Lung (tissue), 12 donors: Measurements from ENCODE around the gene CTR9. TPM values are rescaled to one million over a fixed set of nuclear protein-coding genes. Genes with fewer than 3 reads are reported as not detected.

ENCODE experiments used
- ATAC-seq: fragments of 200-7000 bp; cut with Tn5 transposase; one replicate; pipeline ENCODE4 v1.9.1; 2020; ENCODE audit warnings: moderate number of reproducible peaks; ENCODE audit not compliant: insufficient read depth, low FRiP score
- DNase-seq, 3 donors: peaks; one replicate each; pipeline ENCODE4 v3.0.0-alpha.2; 2013 to 2017
- H3K27ac ChIP-seq, 2 donors: one replicate each; pipeline ENCODE4 v1.5.1; 2013; ENCODE audit warnings: mild to moderate bottlenecking in 2 of 2, moderate library complexity in 2 of 2, control low read depth in 1 of 2, inconsistent platforms in 1 of 2, low read depth in 1 of 2, low read length in 1 of 2
- H3K27me3 ChIP-seq, 3 donors: one replicate each; pipeline ENCODE4 v1.5.1; 2013; ENCODE audit warnings: low read length in 2 of 3; ENCODE audit not compliant: control insufficient read depth in 3 of 3, insufficient read depth in 3 of 3
- H3K36me3 ChIP-seq, 4 donors: one replicate each; pipeline ENCODE4 v1.5.1; 2013; ENCODE audit warnings: low read length in 4 of 4, mild to moderate bottlenecking in 1 of 4, moderate library complexity in 1 of 4; ENCODE audit not compliant: control insufficient read depth in 4 of 4, insufficient read depth in 4 of 4
- H3K4me1 ChIP-seq, 5 donors: one replicate each; pipeline ENCODE4 v1.5.1; 2013; ENCODE audit warnings: low read length in 5 of 5, mild to moderate bottlenecking in 2 of 5, moderate library complexity in 1 of 5; ENCODE audit not compliant: control insufficient read depth in 5 of 5, insufficient read depth in 5 of 5
- H3K4me3 ChIP-seq: one replicate; pipeline ENCODE4 v1.5.1; 2013; ENCODE audit warnings: mild to moderate bottlenecking, control low read depth, moderate library complexity
- H3K9ac ChIP-seq, 2 donors: one replicate each; pipeline ENCODE4 v1.5.1; 2013; ENCODE audit warnings: low read length in 2 of 2, control low read depth in 1 of 2; ENCODE audit not compliant: insufficient read depth in 1 of 2
- H3K9me3 ChIP-seq, 4 donors: one replicate each; pipeline ENCODE4 v1.5.1; 2013; ENCODE audit warnings: low read length in 3 of 4, mild to moderate bottlenecking in 1 of 4, moderate library complexity in 1 of 4; ENCODE audit not compliant: control insufficient read depth in 4 of 4, insufficient read depth in 3 of 4
- WGBS, 2 donors: extraction: QIAGEN DNeasy Blood & Tissue Kit; methylation state at CpG; one replicate each; pipeline ENCODE4 v1.1.7; 2013; 5-methylcytosine and 5-hydroxymethylcytosine counted together
- polyA plus RNA-seq, 2 donors: library from polyadenylated mRNA; stranded (reverse); fragments of 200-250 nt; gene quantifications; one replicate each; pipeline ENCODE4 v1.2.1, GENCODE V29; 2013
- total RNA-seq, 2 donors: library from RNA; depleted of rRNA in 1 of 2; stranded (reverse); fragments of >200 nt in 1 of 2; gene quantifications; one replicate each; pipeline ENCODE4 v1.2.1, GENCODE V29; 2014 to 2021
- TF ChIP-seq, protein P1 (sequence below): IDR thresholded peaks from 2 replicates; pipeline ENCODE4 v1.5.1; 2012; ENCODE audit warnings: mild to moderate bottlenecking; ENCODE audit errors: control extremely low read depth, extremely low read depth
- donor health status: control.
- donor health status: control.
- donor health status: Bipolar disorder and iron deficiency.
- donor health status: healthy.
- donor health status: DM: yes; HTN: yes; CAD: no.

Gene CTR9
- total and polyA plus RNA-seq, 4 donors = 13.2 to 40.0 (median 22.1) TPM

DNA sequence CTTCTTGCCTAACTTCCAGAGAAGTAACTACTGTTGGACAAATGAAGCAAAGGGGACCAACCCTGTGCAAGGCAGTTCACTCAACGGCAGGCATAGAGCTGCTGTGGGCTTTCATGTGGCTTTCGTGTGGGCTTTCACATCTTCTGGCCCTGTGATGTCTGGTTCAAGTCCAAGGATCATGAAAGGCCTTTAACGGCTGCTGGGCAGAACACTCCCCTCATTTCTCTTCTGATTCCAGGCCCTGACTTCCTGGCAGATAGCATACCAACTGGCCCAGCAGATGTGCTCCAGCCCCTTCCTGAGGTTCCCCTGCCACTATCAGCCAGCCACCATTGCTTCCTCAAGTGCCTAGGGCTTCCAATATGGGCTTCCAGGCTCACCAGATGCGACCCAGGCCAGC lies 28.7 kb upstream of the CTR9 start:
- 23 to 51% methylated on average over 4 of the region's 4 CpGs for WGBS, 2 donors
- no peaks in the 10 kb centered on the region for H3K27me3 ChIP-seq
- no peaks in the 10 kb centered on the region for H3K9me3 ChIP-seq
- DNase-seq = no peak
- H3K4me1 ChIP-seq = peaks cover 0 to 3% (median 0%) of the 10 kb centered on the region in 5 donors
- H3K27ac ChIP-seq = no peak overlapping the region
- TF ChIP-seq, protein P1, sequence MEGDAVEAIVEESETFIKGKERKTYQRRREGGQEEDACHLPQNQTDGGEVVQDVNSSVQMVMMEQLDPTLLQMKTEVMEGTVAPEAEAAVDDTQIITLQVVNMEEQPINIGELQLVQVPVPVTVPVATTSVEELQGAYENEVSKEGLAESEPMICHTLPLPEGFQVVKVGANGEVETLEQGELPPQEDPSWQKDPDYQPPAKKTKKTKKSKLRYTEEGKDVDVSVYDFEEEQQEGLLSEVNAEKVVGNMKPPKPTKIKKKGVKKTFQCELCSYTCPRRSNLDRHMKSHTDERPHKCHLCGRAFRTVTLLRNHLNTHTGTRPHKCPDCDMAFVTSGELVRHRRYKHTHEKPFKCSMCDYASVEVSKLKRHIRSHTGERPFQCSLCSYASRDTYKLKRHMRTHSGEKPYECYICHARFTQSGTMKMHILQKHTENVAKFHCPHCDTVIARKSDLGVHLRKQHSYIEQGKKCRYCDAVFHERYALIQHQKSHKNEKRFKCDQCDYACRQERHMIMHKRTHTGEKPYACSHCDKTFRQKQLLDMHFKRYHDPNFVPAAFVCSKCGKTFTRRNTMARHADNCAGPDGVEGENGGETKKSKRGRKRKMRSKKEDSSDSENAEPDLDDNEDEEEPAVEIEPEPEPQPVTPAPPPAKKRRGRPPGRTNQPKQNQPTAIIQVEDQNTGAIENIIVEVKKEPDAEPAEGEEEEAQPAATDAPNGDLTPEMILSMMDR = no peak
- no peaks in the 10 kb centered on the region for H3K36me3 ChIP-seq
- H3K4me3 ChIP-seq = no peak overlapping the region
- no peak overlapping the region for H3K9ac ChIP-seq
- ATAC-seq = no peak

DNA sequence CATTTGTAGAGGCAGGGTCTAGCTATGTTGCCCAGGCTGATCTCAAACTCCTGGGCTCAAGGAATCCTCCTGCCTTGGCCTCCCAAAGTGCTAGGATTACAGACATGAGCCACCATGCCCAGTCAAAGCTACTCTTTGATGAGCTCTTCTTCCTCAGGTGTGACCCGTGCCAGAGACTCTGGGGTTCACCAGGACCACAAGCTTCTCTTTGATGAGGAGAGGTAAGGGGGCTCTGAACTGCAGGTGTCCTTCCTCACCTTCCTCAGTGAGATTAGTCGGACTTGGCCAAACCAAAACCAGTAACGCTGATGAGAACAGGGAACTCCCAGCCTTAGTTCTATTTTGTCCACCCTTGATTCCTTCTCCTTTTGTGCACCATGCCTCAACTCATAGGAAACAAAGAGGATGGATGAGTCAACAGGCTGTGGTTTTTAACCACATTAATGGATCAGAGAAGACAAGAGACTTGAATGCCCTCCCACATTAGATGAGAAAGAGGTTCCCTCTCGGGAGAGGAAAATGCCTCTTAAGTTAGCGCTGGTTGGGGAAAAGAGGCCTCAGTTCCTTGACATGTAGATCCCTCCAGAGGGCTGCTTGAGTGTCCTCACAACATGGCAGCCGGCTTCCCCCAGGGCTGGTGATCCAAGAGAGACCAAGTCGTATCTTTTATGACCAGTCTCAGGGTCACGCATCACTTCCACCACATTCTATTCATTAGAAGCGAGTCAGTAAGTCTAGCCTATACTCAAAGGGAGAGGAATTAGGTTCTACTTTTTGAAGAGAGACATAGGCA lies 25.7 kb upstream of the CTR9 start:
- Histone ChIP-seq H3K9ac (no peak overlapping the region), H3K9me3 (no peaks in the 10 kb centered on the region), H3K4me3 (no peak overlapping the region), H3K27ac (no peak overlapping the region), H3K4me1 (peaks cover 0 to 17% (median 0%) of the 10 kb centered on the region in 5 donors), H3K36me3 (no peaks in the 10 kb centered on the region), H3K27me3 (no peaks in the 10 kb centered on the region)
- ATAC-seq = no peak
- 59 to 77% methylated on average over 9 of the region's 9 CpGs for WGBS, 2 donors
- no peak for DNase-seq
- TF ChIP-seq, protein P1 = no peak

DNA sequence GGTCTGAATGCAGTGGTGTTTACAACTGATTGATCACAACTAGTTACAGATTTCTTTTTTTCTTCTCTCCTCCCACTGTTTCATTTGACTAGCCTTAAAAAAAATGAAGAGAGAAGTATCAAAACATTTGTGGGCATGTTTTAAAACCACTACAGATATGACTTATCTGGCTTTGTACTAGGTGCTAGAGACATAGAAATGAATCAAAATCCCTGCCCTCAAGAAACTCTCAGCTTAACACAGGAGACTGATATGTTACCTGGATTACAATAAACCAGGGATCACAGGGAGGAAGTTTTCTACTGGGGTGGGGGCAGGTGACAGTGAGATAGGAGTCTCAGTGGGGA lies 25.2 kb upstream of the CTR9 start:
- Histone ChIP-seq H3K36me3 (no peaks in the 10 kb centered on the region), H3K4me1 (peaks cover 0 to 17% (median 0%) of the 10 kb centered on the region in 5 donors), H3K4me3 (no peak overlapping the region), H3K9me3 (no peaks in the 10 kb centered on the region), H3K27ac (no peak overlapping the region), H3K9ac (no peak overlapping the region), H3K27me3 (no peaks in the 10 kb centered on the region)
- ATAC-seq (no peak), DNase-seq (no peak)
- TF ChIP-seq, protein P1 = no peak
